ENCODE results near the gene FANCE. TPM values are rescaled to one million over a fixed set of nuclear protein-coding genes. Genes with fewer than 3 reads are reported as not detected.

FANCE gene
- total and polyA plus RNA-seq, 7 donors, result 3.8 to 15.2 (median 7.1) TPM

- 4 to 7% (median 4%) methylated on average over 28 to 63 of the region's 63 CpGs for WGBS, 3 donors
- H3K27me3 ChIP-seq (ENCODE audit: insufficient read depth in 3 of 3, low read length in 2 of 3), result no peaks in the 10 kb centered on the region
- TF ChIP-seq, protein P1, sequence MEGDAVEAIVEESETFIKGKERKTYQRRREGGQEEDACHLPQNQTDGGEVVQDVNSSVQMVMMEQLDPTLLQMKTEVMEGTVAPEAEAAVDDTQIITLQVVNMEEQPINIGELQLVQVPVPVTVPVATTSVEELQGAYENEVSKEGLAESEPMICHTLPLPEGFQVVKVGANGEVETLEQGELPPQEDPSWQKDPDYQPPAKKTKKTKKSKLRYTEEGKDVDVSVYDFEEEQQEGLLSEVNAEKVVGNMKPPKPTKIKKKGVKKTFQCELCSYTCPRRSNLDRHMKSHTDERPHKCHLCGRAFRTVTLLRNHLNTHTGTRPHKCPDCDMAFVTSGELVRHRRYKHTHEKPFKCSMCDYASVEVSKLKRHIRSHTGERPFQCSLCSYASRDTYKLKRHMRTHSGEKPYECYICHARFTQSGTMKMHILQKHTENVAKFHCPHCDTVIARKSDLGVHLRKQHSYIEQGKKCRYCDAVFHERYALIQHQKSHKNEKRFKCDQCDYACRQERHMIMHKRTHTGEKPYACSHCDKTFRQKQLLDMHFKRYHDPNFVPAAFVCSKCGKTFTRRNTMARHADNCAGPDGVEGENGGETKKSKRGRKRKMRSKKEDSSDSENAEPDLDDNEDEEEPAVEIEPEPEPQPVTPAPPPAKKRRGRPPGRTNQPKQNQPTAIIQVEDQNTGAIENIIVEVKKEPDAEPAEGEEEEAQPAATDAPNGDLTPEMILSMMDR (IDR thresholded peaks at IDR 0.05), result no peak
- intact Hi-C loops (cut with DNase I), result no loop called here
- no peaks in the 10 kb centered on the region for H3K36me3 ChIP-seq (ENCODE audit: insufficient read depth in 1 of 2, low read depth in 1 of 2)
- DNase-seq, result peak; percentile 64 to 72
- ATAC-seq, result peak; percentile 33 to 58 (median 47)
- peak overlapping the region; percentile 93 for H3K27ac ChIP-seq
- H3K9me3 ChIP-seq, result no peaks in the 10 kb centered on the region
- H3K4me3 ChIP-seq, result peak overlapping the region; percentile 83
- peaks cover 53% of the 10 kb centered on the region for H3K4me1 ChIP-seq
These were observed 44.1 kb downstream of the FANCE start for GRCh38 chr6:35496036-35496840.

DNA sequence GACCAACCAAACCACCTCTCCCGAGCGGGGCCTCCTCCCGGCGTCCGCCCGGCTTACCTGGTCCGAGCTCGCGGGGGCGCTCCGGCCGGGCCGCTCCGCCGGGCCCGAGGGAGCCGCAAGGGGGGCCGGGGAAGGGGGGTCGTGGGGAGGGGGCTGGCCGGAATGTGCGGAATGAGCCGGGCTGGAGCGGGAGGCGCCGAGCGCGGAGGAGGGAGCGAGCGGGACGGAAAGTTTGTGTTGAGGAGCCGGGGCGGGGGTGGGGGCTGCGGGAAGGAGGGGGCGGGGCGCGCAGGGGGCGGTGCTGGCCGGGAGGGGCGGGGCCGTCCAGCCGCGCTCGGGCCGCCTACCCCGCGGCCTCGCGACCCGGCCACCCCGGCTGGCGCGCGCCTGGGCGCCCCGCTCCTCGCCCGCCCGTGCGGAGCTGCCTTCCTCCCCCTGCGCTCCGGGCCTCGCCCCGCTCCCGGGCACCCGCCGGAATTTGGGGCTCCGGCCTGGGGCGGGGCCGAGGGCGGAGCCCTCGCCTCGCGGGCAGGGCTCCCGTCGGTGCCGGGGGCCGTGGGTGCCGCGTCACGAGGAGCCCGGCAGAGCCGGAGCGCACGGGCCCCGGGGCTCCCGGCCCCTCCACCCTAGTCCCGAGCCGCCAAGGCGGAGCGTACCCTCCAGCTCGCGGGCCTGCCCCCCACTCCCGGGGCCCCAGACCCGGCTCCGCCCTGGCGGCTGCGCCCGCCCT, 44.9 kb downstream of the FANCE start, which contains the start of gene TEAD3:
Gene TEAD3 (minus strand): TSS at position 239 of the 730 bp plus-strand sequence.
- H3K9me3 ChIP-seq, result no peaks in the 10 kb centered on the region
- DNase-seq (peak; percentile 73 to 78), ATAC-seq (peak; percentile 57 to 64 (median 60))
- H3K27me3 ChIP-seq (ENCODE audit: insufficient read depth in 3 of 3, low read length in 2 of 3), result no peaks in the 10 kb centered on the region
- H3K4me1 ChIP-seq, result peaks cover 47% of the 10 kb centered on the region
- WGBS, 3 donors, result 0 to 1% (median 0%) methylated on average over 9 to 98 of the region's 98 CpGs
- TF ChIP-seq, protein P1 (IDR thresholded peaks at IDR 0.05), result no peak
- peak within 1 kb of the TSS; percentile 93 for H3K27ac ChIP-seq
- H3K36me3 ChIP-seq (ENCODE audit: insufficient read depth in 1 of 2, low read depth in 1 of 2), result no peaks in the 10 kb centered on the region
- H3K4me3 ChIP-seq, result peak within 1 kb of the TSS; percentile 83
- intact Hi-C loops (cut with DNase I), result no loop called here

DNA sequence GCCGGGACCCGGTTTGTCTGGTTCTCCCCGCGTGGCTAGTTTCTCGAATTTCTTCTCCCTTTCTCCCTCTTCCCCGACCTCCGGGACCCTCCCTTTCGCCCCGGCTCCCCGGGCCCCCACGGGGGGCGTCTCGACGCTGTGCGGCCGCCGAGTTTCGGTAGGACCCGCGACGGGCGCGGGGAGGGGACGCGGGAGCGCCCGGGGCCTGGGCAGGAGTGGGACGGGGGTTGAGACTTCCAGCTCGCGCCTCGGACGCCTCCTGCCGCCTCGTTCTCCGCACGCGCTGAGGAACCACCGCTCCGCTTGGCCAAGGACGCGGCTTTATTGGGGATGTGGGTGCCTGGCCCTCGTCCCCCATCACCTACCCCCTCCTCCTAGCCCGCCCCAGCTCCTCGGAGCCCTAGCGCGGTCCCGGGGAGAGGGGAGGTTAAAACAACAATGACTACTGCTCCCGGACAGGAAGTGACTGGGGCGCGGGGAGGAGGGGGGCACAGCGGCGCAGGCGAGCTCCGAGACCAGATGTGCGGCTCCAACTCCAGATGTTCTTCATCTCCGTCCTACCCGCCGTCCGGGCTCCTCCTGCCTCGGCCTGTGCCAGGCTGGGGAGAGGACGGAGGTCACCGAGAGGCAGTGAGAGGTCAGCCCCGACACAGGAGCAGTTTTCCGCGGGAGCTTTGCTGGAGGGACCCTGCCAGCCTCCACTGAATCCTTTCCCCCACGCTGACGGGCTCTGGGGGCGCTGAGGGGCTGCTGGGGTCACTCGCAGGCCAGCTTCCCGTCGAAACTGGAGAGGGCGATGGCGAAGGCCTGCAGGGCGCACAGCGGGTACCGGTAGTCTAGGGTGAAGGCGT, 45.7 kb downstream of the FANCE start:
- WGBS, 3 donors, result 10 to 17% (median 16%) methylated on average over 43 to 77 of the region's 77 CpGs
- Histone ChIP-seq H3K4me3 (peak overlapping the region; percentile 83), H3K27ac (peak overlapping the region; percentile 93), H3K36me3 (ENCODE audit: insufficient read depth in 1 of 2, low read depth in 1 of 2) (no peaks in the 10 kb centered on the region), H3K4me1 (peaks cover 41% of the 10 kb centered on the region), H3K9me3 (no peaks in the 10 kb centered on the region), H3K27me3 (ENCODE audit: insufficient read depth in 3 of 3, low read length in 2 of 3) (no peaks in the 10 kb centered on the region)
- DNase-seq, result peak; percentile 79 to 85
- ATAC-seq, result peak; percentile 14 to 23 (median 20)
- intact Hi-C loops (cut with DNase I), result no loop called here
- TF ChIP-seq, protein P1 (IDR thresholded peaks at IDR 0.05), result no peak

GRCh38 chr6:35498422-35499067, 46.4 kb downstream of the FANCE start:
- WGBS, 3 donors, result 45 to 57% (median 45%) methylated on average over 14 of the region's 14 CpGs
- intact Hi-C loops (cut with DNase I), result no loop called here
- Histone ChIP-seq H3K27me3 (ENCODE audit: insufficient read depth in 3 of 3, low read length in 2 of 3) (no peaks in the 10 kb centered on the region), H3K4me3 (peak overlapping the region; percentile 83), H3K4me1 (peaks cover 35% of the 10 kb centered on the region), H3K27ac (peak overlapping the region; percentile 93), H3K9me3 (no peaks in the 10 kb centered on the region), H3K36me3 (ENCODE audit: insufficient read depth in 1 of 2, low read depth in 1 of 2) (no peaks in the 10 kb centered on the region)
- ATAC-seq, result no peak
- no peak for DNase-seq
- TF ChIP-seq, protein P1 (IDR thresholded peaks at IDR 0.05), result no peak
